ENCODE data around the gene YY2.

- TF ChIP-seq, protein P1, sequence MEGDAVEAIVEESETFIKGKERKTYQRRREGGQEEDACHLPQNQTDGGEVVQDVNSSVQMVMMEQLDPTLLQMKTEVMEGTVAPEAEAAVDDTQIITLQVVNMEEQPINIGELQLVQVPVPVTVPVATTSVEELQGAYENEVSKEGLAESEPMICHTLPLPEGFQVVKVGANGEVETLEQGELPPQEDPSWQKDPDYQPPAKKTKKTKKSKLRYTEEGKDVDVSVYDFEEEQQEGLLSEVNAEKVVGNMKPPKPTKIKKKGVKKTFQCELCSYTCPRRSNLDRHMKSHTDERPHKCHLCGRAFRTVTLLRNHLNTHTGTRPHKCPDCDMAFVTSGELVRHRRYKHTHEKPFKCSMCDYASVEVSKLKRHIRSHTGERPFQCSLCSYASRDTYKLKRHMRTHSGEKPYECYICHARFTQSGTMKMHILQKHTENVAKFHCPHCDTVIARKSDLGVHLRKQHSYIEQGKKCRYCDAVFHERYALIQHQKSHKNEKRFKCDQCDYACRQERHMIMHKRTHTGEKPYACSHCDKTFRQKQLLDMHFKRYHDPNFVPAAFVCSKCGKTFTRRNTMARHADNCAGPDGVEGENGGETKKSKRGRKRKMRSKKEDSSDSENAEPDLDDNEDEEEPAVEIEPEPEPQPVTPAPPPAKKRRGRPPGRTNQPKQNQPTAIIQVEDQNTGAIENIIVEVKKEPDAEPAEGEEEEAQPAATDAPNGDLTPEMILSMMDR (conservative IDR thresholded peaks at IDR 0.05 in 1 of 2, IDR thresholded peaks at IDR 0.05 in 1 of 2; ENCODE audit: extremely low read depth in 1 of 2, insufficient read depth in 1 of 2, low read depth in 1 of 2, low read length in 2 of 2), result no peak
- TF ChIP-seq EZH2 (IDR thresholded peaks at IDR 0.05; ENCODE audit: borderline replicate concordance, low read length), result no peak
Observed at GRCh38 chrX:21856504-21856903, 717 bp downstream of the YY2 start.

All from mammary epithelial cell (primary cell).